Measurements from ENCODE around the gene ARHGAP22. TPM values are rescaled to one million over a fixed set of nuclear protein-coding genes. Genes with fewer than 3 reads are reported as not detected.

ARHGAP22 gene
- total RNA-seq, 1 donor from 2014 or later: 3.2 TPM

- Histone ChIP-seq H3K36me3 (no peaks in the 10 kb centered on the region), H3K27ac (no peak overlapping the region), H3K4me3 (no peak overlapping the region), H3K4me1 (no peaks in the 10 kb centered on the region), H3K27me3 (no peaks in the 10 kb centered on the region), H3K9me3 (no peaks in the 10 kb centered on the region)
- peak; percentile 72 to 75 for DNase-seq (ENCODE audit: extremely low spot score in 2 of 2)
- TF ChIP-seq, protein P1, sequence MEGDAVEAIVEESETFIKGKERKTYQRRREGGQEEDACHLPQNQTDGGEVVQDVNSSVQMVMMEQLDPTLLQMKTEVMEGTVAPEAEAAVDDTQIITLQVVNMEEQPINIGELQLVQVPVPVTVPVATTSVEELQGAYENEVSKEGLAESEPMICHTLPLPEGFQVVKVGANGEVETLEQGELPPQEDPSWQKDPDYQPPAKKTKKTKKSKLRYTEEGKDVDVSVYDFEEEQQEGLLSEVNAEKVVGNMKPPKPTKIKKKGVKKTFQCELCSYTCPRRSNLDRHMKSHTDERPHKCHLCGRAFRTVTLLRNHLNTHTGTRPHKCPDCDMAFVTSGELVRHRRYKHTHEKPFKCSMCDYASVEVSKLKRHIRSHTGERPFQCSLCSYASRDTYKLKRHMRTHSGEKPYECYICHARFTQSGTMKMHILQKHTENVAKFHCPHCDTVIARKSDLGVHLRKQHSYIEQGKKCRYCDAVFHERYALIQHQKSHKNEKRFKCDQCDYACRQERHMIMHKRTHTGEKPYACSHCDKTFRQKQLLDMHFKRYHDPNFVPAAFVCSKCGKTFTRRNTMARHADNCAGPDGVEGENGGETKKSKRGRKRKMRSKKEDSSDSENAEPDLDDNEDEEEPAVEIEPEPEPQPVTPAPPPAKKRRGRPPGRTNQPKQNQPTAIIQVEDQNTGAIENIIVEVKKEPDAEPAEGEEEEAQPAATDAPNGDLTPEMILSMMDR (IDR thresholded peaks at IDR 0.05): no peak
- TF ChIP-seq POLR2A (IDR thresholded peaks at IDR 0.05) (no peak), POLR2AphosphoS5 (IDR thresholded peaks at IDR 0.05; ENCODE audit: insufficient read depth in 1 of 2, low read depth in 1 of 2) (no peak)
- intact Hi-C loops (cut with DNase I): no loop called here
These were observed 49.4 kb downstream of the ARHGAP22 start for GRCh38 chr10:48555310-48556042.

DNA sequence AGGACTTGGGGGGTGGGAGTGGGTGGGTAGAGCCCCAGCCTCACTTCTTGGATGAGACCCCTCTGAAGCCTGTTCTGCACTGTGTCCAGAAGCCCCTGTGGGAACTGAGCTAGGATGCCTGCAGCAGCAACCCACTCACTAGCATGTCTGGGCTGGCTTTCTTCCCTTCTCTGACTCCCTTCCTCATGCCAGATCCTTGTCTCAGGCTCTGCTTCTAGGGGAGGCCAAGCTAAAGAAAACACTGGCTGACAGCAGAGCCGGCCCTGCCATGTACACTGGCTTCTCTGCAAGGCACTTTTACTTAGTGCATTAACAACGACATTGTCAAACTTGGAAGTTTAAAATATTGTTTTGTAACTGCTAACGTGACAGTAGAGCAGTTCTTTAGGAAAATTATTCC is 50.2 kb downstream of the ARHGAP22 start:
- no peaks in the 10 kb centered on the region for H3K27me3 ChIP-seq
- no peak for TF ChIP-seq POLR2A (IDR thresholded peaks at IDR 0.05)
- TF ChIP-seq, protein P1 (IDR thresholded peaks at IDR 0.05): no peak
- no peak for TF ChIP-seq POLR2AphosphoS5 (IDR thresholded peaks at IDR 0.05; ENCODE audit: insufficient read depth in 1 of 2, low read depth in 1 of 2)
- no peaks in the 10 kb centered on the region for H3K4me1 ChIP-seq
- intact Hi-C loops (cut with DNase I): loop anchor here (5.0 kb wide), 1 partner anchor 103 kb away; no protein-coding TSS in a partner anchor
- no peak overlapping the region for H3K4me3 ChIP-seq
- DNase-seq (ENCODE audit: extremely low spot score in 2 of 2): no peak
- H3K36me3 ChIP-seq: no peaks in the 10 kb centered on the region
- H3K9me3 ChIP-seq: no peaks in the 10 kb centered on the region
- no peak overlapping the region for H3K27ac ChIP-seq

GRCh38 chr10:48554246-48554645 is 50.6 kb downstream of the ARHGAP22 start:
- Histone ChIP-seq H3K27ac (no peak overlapping the region), H3K27me3 (no peaks in the 10 kb centered on the region), H3K9me3 (no peaks in the 10 kb centered on the region), H3K4me3 (no peak overlapping the region), H3K36me3 (no peaks in the 10 kb centered on the region), H3K4me1 (no peaks in the 10 kb centered on the region)
- intact Hi-C loops (cut with DNase I): loop anchor here (5.0 kb wide), 1 partner anchor 103 kb away; no protein-coding TSS in a partner anchor
- DNase-seq (ENCODE audit: extremely low spot score in 2 of 2): peak in 1 of 2 donors; percentile 86
- no peak for TF ChIP-seq POLR2AphosphoS5 (IDR thresholded peaks at IDR 0.05; ENCODE audit: insufficient read depth in 1 of 2, low read depth in 1 of 2)
- TF ChIP-seq, protein P1 (IDR thresholded peaks at IDR 0.05): no peak
- TF ChIP-seq POLR2A (IDR thresholded peaks at IDR 0.05): no peak

DNA sequence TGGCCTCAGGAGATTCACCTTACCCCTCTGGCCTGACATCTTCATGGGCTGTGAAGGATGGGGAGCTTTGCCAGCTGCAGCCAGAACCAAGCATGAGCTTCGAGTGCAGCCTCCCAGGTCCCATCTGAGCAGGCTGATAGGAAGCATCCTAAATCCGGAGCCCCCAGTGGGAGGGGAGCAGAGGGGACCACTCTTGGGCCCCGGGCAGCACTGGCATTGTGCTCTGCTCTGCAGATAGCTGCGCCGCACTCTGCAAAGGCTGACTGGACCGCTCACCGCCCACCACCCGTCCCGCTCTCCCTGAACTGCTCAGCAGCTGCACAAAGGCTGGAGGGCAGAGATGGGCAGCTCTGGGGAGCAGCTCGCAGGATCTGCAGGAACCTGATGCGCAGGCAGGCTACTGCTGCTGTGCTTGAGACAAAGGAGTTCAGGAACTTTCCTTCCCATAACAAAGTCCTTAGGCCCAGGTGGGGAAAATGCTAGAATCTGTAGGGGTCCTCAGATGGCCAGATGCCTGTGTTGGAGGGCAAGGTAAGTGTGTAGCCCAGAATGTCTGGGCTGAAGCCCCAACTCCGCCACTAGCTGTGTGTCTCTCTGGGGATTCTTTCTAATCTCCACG is 51.8 kb downstream of the ARHGAP22 start:
- H3K36me3 ChIP-seq: no peaks in the 10 kb centered on the region
- intact Hi-C loops (cut with DNase I): loop anchor here (5.0 kb wide), 1 partner anchor 104 kb away; no protein-coding TSS in a partner anchor
- no peak for TF ChIP-seq POLR2A (IDR thresholded peaks at IDR 0.05)
- TF ChIP-seq, protein P1 (IDR thresholded peaks at IDR 0.05): no peak
- TF ChIP-seq POLR2AphosphoS5 (IDR thresholded peaks at IDR 0.05; ENCODE audit: insufficient read depth in 1 of 2, low read depth in 1 of 2): no peak
- H3K27ac ChIP-seq: no peak overlapping the region
- H3K9me3 ChIP-seq: no peaks in the 10 kb centered on the region
- no peaks in the 10 kb centered on the region for H3K4me1 ChIP-seq
- H3K4me3 ChIP-seq: no peak overlapping the region
- DNase-seq (ENCODE audit: extremely low spot score in 2 of 2): peak; percentile 60 to 84
- H3K27me3 ChIP-seq: no peaks in the 10 kb centered on the region

All from vagina (tissue), 2 donors.